ENCODE results near the gene EYA2. TPM values are rescaled to one million over a fixed set of nuclear protein-coding genes. Genes with fewer than 3 reads are reported as not detected.

EYA2 gene
- polyA plus RNA-seq, 1 donor (not counting 4 experiments of a cell fraction or from before 2014, with no cell fraction given): not detected

DNA sequence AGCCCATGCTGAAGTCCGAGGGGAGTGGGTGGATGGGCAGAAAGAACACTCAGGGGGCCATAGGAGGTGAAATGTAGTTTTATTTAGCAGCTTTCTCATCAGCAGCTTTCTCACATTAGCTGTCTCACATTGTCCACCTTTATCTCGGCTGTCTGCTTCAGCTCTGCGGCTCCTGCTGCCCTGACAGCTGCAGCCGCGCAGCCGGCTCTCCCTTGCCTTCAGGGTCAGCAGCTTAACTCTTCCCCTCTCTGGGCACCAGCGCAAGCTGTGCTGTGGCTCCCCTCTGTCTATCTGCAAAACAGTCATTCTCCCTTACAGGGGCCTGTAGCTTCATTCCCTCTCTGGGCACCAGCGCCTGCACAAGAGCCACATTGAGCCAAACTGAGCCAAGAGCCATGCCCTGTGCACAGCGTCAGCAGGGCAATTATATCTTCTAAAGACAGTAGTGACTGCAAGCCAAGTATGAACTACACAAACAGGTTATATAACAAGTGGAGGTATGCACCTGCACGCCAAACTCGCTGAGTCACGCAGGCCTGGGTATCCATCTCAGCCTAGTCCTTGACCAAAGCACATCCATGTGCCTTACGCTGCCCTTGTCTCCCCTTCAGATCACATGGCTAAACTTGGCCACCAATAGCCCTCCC, 198.8 kb downstream of the EYA2 start:
- Histone ChIP-seq H3K4me3 (ENCODE audit: control insufficient read depth in 2 of 3, extremely low read depth in 1 of 3, insufficient read depth in 2 of 3, low read depth in 1 of 3, low read length in 3 of 3) (no peak overlapping the region), H3K9me1 (ENCODE audit: control insufficient read depth, extremely low read depth, insufficient read depth, low read length) (no peaks in the 10 kb centered on the region), H3K4me1 (ENCODE audit: control insufficient read depth, extremely low read depth, insufficient read depth, low read length) (no peaks in the 10 kb centered on the region), H3K27me3 (ENCODE audit: control insufficient read depth, extremely low read depth, insufficient read depth, low read length) (no peaks in the 10 kb centered on the region), H2AFZ (ENCODE audit: control insufficient read depth, low read length) (no peak overlapping the region), H3K79me2 (ENCODE audit: control insufficient read depth, insufficient read depth, low read length) (no peaks in the 10 kb centered on the region), H3K9ac (ENCODE audit: control insufficient read depth, extremely low read depth, insufficient read depth, low read length) (no peak overlapping the region), H3K4me2 (ENCODE audit: control insufficient read depth, extremely low read depth, insufficient read depth, low read depth, low read length) (no peak overlapping the region), H3K27ac (ENCODE audit: control insufficient read depth, insufficient read depth, low read length) (no peak overlapping the region), H3K9me3 (ENCODE audit: control insufficient read depth, low read depth, low read length) (no peaks in the 10 kb centered on the region), H3K36me3 (ENCODE audit: control insufficient read depth in 2 of 2, extremely low read depth in 1 of 2, insufficient read depth in 2 of 2, low read length in 2 of 2) (no peaks in the 10 kb centered on the region), H4K20me1 (ENCODE audit: control insufficient read depth, extremely low read depth, insufficient read depth, low read length) (no peaks in the 10 kb centered on the region)
- dilution Hi-C loops (cut with MboI; ENCODE audit: extremely low pct_ligation_motif_present, low sequenced_read_pairs): no loop called here
- FAIRE-seq (no peak), DNase-seq (ENCODE audit: low read depth, low spot score) (no peak)
- TF ChIP-seq EZH2 (IDR thresholded peaks at IDR 0.05; ENCODE audit: low read length): no peak
- TF ChIP-seq, protein P1, sequence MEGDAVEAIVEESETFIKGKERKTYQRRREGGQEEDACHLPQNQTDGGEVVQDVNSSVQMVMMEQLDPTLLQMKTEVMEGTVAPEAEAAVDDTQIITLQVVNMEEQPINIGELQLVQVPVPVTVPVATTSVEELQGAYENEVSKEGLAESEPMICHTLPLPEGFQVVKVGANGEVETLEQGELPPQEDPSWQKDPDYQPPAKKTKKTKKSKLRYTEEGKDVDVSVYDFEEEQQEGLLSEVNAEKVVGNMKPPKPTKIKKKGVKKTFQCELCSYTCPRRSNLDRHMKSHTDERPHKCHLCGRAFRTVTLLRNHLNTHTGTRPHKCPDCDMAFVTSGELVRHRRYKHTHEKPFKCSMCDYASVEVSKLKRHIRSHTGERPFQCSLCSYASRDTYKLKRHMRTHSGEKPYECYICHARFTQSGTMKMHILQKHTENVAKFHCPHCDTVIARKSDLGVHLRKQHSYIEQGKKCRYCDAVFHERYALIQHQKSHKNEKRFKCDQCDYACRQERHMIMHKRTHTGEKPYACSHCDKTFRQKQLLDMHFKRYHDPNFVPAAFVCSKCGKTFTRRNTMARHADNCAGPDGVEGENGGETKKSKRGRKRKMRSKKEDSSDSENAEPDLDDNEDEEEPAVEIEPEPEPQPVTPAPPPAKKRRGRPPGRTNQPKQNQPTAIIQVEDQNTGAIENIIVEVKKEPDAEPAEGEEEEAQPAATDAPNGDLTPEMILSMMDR (optimal IDR thresholded peaks at IDR 0.05 in 1 of 3, IDR thresholded peaks at IDR 0.05 in 1 of 3, conservative IDR thresholded peaks at IDR 0.05 in 1 of 3; ENCODE audit: extremely low read depth in 1 of 3, insufficient read depth in 2 of 3, low read length in 3 of 3): no peak

DNA sequence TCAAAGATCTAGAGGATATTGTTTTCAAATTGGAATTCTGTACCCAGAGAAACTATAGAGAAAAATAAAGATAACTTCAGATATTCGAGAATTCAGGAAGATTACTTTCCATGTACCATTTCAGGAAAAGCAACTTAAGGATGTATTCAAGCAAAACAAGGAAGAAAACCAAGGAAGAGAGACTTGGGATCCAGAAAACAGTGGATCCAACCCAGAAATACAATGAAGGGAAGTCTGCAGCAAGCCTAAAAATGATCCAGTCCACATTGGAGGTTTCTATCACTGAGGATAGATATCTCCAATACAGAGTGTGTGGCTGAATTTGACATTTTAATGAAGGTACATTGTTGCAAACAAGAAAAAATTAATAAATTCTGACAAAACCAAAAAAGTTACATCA, 201.0 kb downstream of the EYA2 start:
- no peak overlapping the region for H2AFZ ChIP-seq (ENCODE audit: control insufficient read depth, low read length)
- H3K9me1 ChIP-seq (ENCODE audit: control insufficient read depth, extremely low read depth, insufficient read depth, low read length): no peaks in the 10 kb centered on the region
- H3K27me3 ChIP-seq (ENCODE audit: control insufficient read depth, extremely low read depth, insufficient read depth, low read length): no peaks in the 10 kb centered on the region
- H3K36me3 ChIP-seq (ENCODE audit: control insufficient read depth in 2 of 2, extremely low read depth in 1 of 2, insufficient read depth in 2 of 2, low read length in 2 of 2): no peaks in the 10 kb centered on the region
- no peak overlapping the region for H3K27ac ChIP-seq (ENCODE audit: control insufficient read depth, insufficient read depth, low read length)
- dilution Hi-C loops (cut with MboI; ENCODE audit: extremely low pct_ligation_motif_present, low sequenced_read_pairs): no loop called here
- no peaks in the 10 kb centered on the region for H3K9me3 ChIP-seq (ENCODE audit: control insufficient read depth, low read depth, low read length)
- H3K9ac ChIP-seq (ENCODE audit: control insufficient read depth, extremely low read depth, insufficient read depth, low read length): no peak overlapping the region
- FAIRE-seq (no peak), DNase-seq (ENCODE audit: low read depth, low spot score) (no peak)
- no peaks in the 10 kb centered on the region for H3K4me1 ChIP-seq (ENCODE audit: control insufficient read depth, extremely low read depth, insufficient read depth, low read length)
- no peaks in the 10 kb centered on the region for H3K79me2 ChIP-seq (ENCODE audit: control insufficient read depth, insufficient read depth, low read length)
- no peaks in the 10 kb centered on the region for H4K20me1 ChIP-seq (ENCODE audit: control insufficient read depth, extremely low read depth, insufficient read depth, low read length)
- no peak for TF ChIP-seq EZH2 (IDR thresholded peaks at IDR 0.05; ENCODE audit: low read length)
- TF ChIP-seq, protein P1 (optimal IDR thresholded peaks at IDR 0.05 in 1 of 3, IDR thresholded peaks at IDR 0.05 in 1 of 3, conservative IDR thresholded peaks at IDR 0.05 in 1 of 3; ENCODE audit: extremely low read depth in 1 of 3, insufficient read depth in 2 of 3, low read length in 3 of 3): no peak
- no peak overlapping the region for H3K4me2 ChIP-seq (ENCODE audit: control insufficient read depth, extremely low read depth, insufficient read depth, low read depth, low read length)
- no peak overlapping the region for H3K4me3 ChIP-seq (ENCODE audit: control insufficient read depth in 2 of 3, extremely low read depth in 1 of 3, insufficient read depth in 2 of 3, low read depth in 1 of 3, low read length in 3 of 3)
